HepG2 (cell line): ENCODE measurements around the gene RELL1. TPM values are rescaled to one million over a fixed set of nuclear protein-coding genes. Genes with fewer than 3 reads are reported as not detected.

ENCODE experiments used
- ATAC-seq: fragments of 200-7000 bp; cut with Tn5 transposase; 3 replicates; pipeline ENCODE4 v1.9.1; 2020; ENCODE audit warnings: mild to moderate bottlenecking, moderate library complexity
- BruUV-seq: library from RNA; stranded (reverse); fragments of 400-500 nt; replicated peaks from 2 replicates; lab custom pipeline; 2021; lab: Mats Ljungman, UMichigan
- CTCF ChIA-PET: fragments of 300-600 bp; formaldehyde crosslinking; extraction: SDS; loops from one replicate; lab custom pipeline; 2021; ENCODE audit warnings: low total read pairs, inconsistent platforms, low intra/inter-chr PET ratio; lab: Yijun Ruan, JAX
- POLR2A ChIA-PET: fragments of 350-600 bp; sonication (Branson Sonifier 250); formaldehyde crosslinking; loops from one replicate; lab custom pipeline; 2020; ENCODE audit warnings: antibody characterized with exemption, inconsistent platforms; lab: Yijun Ruan, JAX
- DNase-seq: peaks from one replicate; pipeline ENCODE4 v3.0.0-alpha.2; 2015; ENCODE audit warnings: low spot score
- FAIRE-seq: peaks from 3 replicates; lab custom pipeline; 2011; peaks lifted over from hg19 to GRCh38; lab: Jason Lieb, UNC
- H2AFZ ChIP-seq: one replicate; pipeline ENCODE4 v1.6.1; 2011; ENCODE audit warnings: low read length, inconsistent platforms
- H3K27ac ChIP-seq: fragments of 300-600 bp; 3 replicates; pipeline ENCODE4 v1.8.0; 2011; ENCODE audit warnings: mixed run types, mild to moderate bottlenecking, mixed read lengths, low read length, inconsistent platforms; ENCODE audit not compliant: insufficient read depth; ENCODE audit errors: extremely low read length
- H3K27me3 ChIP-seq, 2 experiments: fragments of 200-600 bp in 1 of 2; 2 replicates in 1 of 2; 3 replicates in 1 of 2; pipeline versions ENCODE4 v1.6.0 to v1.8.0; 2011; ENCODE audit warnings: low read length in 2 of 2, mild to moderate bottlenecking in 2 of 2, moderate library complexity in 2 of 2, inconsistent platforms in 1 of 2; ENCODE audit not compliant: insufficient read depth in 2 of 2, control insufficient read depth in 1 of 2
- H3K36me3 ChIP-seq, 2 experiments: fragments of 200-600 bp in 1 of 2; replicated peaks in 1 of 2; 2 replicates in 1 of 2; 3 replicates in 1 of 2; pipeline versions ENCODE4 v1.5.1 to v1.8.0; 2011; ENCODE audit warnings: low read length in 2 of 2, inconsistent platforms in 1 of 2; ENCODE audit not compliant: insufficient read depth in 2 of 2, control insufficient read depth in 1 of 2
- H3K4me1 ChIP-seq: 2 replicates; pipeline ENCODE4 v1.5.1; 2012; ENCODE audit warnings: low read length, inconsistent platforms; ENCODE audit not compliant: insufficient read depth
- H3K4me2 ChIP-seq: 2 replicates; pipeline ENCODE4 v1.6.0; 2011; ENCODE audit warnings: low read depth, low read length, inconsistent platforms
- H3K4me3 ChIP-seq, 3 experiments: fragments of 200-600 bp in 1 of 3; sonication (generic), shearing (Covaris generic) in 1 of 3; replicated peaks in 1 of 3; 2 replicates each; pipeline ENCODE4 v1.5.1; 2011 to 2016; ENCODE audit warnings: low read length in 3 of 3, inconsistent platforms in 2 of 3, low read depth in 2 of 3, mild to moderate bottlenecking in 2 of 3, control low read depth in 1 of 3, mixed read lengths in 1 of 3; ENCODE audit not compliant: insufficient read depth in 1 of 3
- H3K79me2 ChIP-seq: one replicate; pipeline ENCODE4 v1.6.1; 2011; ENCODE audit warnings: low read length, inconsistent platforms; ENCODE audit not compliant: insufficient read depth
- H3K9ac ChIP-seq: 2 replicates; pipeline ENCODE4 v1.6.0; 2011; ENCODE audit warnings: mild to moderate bottlenecking, low read depth, low read length, inconsistent platforms; ENCODE audit not compliant: insufficient read depth
- H3K9me3 ChIP-seq: 2 replicates; pipeline ENCODE4 v1.5.1; 2012; ENCODE audit warnings: mild to moderate bottlenecking, low read length
- H4K20me1 ChIP-seq: 2 replicates; pipeline ENCODE4 v1.6.0; 2011; ENCODE audit warnings: inconsistent platforms, mild to moderate bottlenecking, low read length, moderate library complexity; ENCODE audit not compliant: insufficient read depth
- IRX3 ChIP-seq: sonication (generic); formaldehyde crosslinking; IDR thresholded peaks from 2 replicates; pipeline ENCODE4 v1.8.1; 2023; ENCODE audit warnings: mild to moderate bottlenecking, low read depth, missing genetic modification reagents, borderline replicate concordance
- MTF2 ChIP-seq: sonication (generic); formaldehyde crosslinking; IDR thresholded peaks from 2 replicates; pipeline ENCODE4 v1.5.0; 2020; ENCODE audit warnings: missing genetic modification reagents, borderline replicate concordance
- ZNF574 ChIP-seq: sonication (generic); formaldehyde crosslinking; IDR thresholded peaks from 2 replicates; pipeline ENCODE4 v1.4.0; 2020; ENCODE audit warnings: missing genetic modification reagents
- WGBS: methylation state at CpG from one replicate; pipeline ENCODE4 v1.1.6; 2017; ENCODE audit warnings: low lambda C conversion rate; 5-methylcytosine and 5-hydroxymethylcytosine counted together
- in situ Hi-C: cut with HindIII; loops from 2 replicates; pipeline ENCODE4 v1.10.0; 2017; ENCODE audit warnings: low pct_unique_long_range_greater_than_20kb; ENCODE audit not compliant: extremely low pct_ligation_motif_present
- intact Hi-C: fragments of 100-400 bp; cut with micrococcal nuclease; formaldehyde crosslinking; loops from one replicate; pipeline ENCODE4 v1.10.0; 2022; ENCODE audit not compliant: unreplicated experiment
- polyA plus RNA-seq, 8 experiments: library from polyadenylated mRNA; depleted of rRNA in 3 of 8; stranded (reverse) in 7 of 8; unstranded in 1 of 8; fragments of >200 nt; fragmentation: Illumina TruSeq in 4 of 8; extraction: Trizol in 4 of 8; gene quantifications; 2 replicates each; pipeline versions ENCODE4 v1.2.1 to v1.2.3, GENCODE V29; 2011 to 2016; ENCODE audit warnings: low read depth in 4 of 8, missing spikeins in 1 of 8, mixed read lengths in 1 of 8; ENCODE audit not compliant: insufficient read depth in 1 of 8
- total RNA-seq, 5 experiments: library from RNA; depleted of rRNA; stranded (reverse); fragments of >200 nt; fragmentation: Illumina TruSeq; extraction: Trizol; gene quantifications; 2 replicates each; pipeline ENCODE4 v1.2.3, GENCODE V29; 2016; ENCODE audit warnings: low read depth in 1 of 5

The RELL1 gene
- total and polyA plus RNA-seq, 2 of the 13 experiments (the other 11 are each of a cell fraction or from before 2014, with no cell fraction given) = 8.4 to 58.4 TPM

DNA sequence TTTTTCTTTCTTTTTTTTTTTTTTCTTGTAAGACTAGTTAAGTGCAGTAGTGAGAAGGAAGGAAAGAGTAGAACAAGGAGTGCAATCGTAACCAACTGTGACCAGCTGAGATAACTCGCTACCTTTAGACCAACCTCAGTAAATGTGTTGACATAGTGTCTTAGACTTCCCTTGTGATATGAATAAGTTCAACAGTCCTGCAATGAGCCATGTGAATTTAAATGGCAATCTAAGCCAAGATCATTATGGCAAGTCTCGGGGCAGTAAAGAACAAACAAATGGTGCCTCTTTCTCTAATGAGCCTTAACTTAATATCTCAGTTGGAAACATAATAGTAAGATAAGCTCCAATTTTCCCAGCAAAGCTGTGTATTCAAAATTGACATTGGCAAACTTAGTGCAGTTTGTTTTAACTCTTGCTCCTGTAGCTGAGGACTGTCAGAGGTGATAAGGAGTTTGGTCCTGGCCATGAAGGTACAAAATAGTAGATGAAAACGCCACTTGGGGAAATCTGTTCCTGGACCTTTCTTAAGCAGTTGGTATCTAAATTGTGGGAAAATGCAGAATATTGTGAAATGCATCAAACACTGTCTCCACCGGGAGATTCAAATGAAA is 13.8 kb upstream of the RELL1 start:
- BruUV-seq = no TSS peak

More for the DNA sequence above, 13.8 kb upstream of the RELL1 start:
- TF ChIP-seq ZNF574 (CRISPR knock-in tag) (no peak), MTF2 (CRISPR knock-in tag) (no peak), IRX3 (CRISPR knock-in tag) (no peak)
- in situ Hi-C loops = no loop called here
- peaks cover 29% of the 10 kb centered on the region for H3K4me1 ChIP-seq
- H3K27me3 ChIP-seq = no peaks in the 10 kb centered on the region; a peak in 2 of 5 replicates
- peak; percentile 39 for FAIRE-seq
- ChIA-PET CTCF (no interaction called here), POLR2A (no interaction called here)
- no peak overlapping the region for H3K4me3 ChIP-seq
- H3K27ac ChIP-seq = no peak overlapping the region
- 5% methylated on average over 5 of the region's 5 CpGs for WGBS
- no peaks in the 10 kb centered on the region for H3K36me3 ChIP-seq
- H3K9me3 ChIP-seq = no peaks in the 10 kb centered on the region
- peak; percentile 57 for ATAC-seq
- intact Hi-C loops = no loop called here
- H3K79me2 ChIP-seq = no peaks in the 10 kb centered on the region
- no peak overlapping the region for H2AFZ ChIP-seq
- DNase-seq = no peak
- H4K20me1 ChIP-seq = no peaks in the 10 kb centered on the region
- H3K9ac ChIP-seq = no peak overlapping the region
- peak overlapping the region; percentile 7; the same call in 1 of the 2 replicates for H3K4me2 ChIP-seq
